Right hindlimb (tissue), 1 donor: ENCODE results near the gene ABCC8.
A peak's percentile ranks its signal among the peaks of the same experiment; 100 is the strongest.

ENCODE experiments used
- DNase-seq: peaks from one replicate; pipeline ENCODE4 v3.0.0-alpha.2; 2018

ABCC8 gene

GRCh38 chr11:17423533-17424310, 52.9 kb downstream of the ABCC8 start:
- no peak for DNase-seq

- no peak for DNase-seq
Measured at GRCh38 chr11:17421781-17422180, 54.9 kb downstream of the ABCC8 start.

DNA sequence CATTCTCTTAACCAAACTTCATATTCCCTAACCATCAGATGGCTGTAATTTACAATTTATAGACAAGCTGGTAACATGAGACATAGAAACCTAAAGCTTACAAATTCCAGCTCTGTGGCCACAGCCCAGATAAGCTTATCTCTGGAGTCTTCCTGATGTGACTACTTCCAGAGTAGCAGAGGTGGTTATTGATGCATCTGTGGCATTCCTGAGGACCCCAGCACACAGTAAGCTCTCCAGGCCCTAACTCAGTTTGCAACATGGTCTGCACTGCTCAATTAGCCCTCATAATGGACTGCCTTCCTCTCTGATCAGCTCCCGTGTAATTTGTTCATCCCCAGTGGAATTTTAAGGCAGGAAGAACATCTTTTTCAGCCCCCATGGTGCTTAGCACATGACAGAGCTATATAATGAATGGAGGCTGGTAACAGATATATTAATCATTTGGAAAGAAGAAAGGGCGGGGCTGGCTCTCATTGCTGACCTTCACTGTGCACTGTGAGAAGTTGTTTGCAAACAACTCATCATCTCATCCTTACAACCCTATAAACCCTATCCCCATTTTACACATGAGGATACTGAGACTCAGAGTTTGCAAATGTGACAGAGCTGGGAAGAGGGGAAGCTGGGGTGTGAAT, 58.1 kb downstream of the ABCC8 start:
- DNase-seq, result no peak

- DNase-seq, result no peak
Measured at GRCh38 chr11:17416492-17416891, 60.2 kb downstream of the ABCC8 start.

- DNase-seq, result peak; percentile 45
Measured at GRCh38 chr11:17415523-17416104, 61.0 kb downstream of the ABCC8 start.

- no peak for DNase-seq
Measured at GRCh38 chr11:17414992-17415391, 61.7 kb downstream of the ABCC8 start.

- no peak for DNase-seq
Measured at GRCh38 chr11:17414317-17414737, 62.3 kb downstream of the ABCC8 start.

DNA sequence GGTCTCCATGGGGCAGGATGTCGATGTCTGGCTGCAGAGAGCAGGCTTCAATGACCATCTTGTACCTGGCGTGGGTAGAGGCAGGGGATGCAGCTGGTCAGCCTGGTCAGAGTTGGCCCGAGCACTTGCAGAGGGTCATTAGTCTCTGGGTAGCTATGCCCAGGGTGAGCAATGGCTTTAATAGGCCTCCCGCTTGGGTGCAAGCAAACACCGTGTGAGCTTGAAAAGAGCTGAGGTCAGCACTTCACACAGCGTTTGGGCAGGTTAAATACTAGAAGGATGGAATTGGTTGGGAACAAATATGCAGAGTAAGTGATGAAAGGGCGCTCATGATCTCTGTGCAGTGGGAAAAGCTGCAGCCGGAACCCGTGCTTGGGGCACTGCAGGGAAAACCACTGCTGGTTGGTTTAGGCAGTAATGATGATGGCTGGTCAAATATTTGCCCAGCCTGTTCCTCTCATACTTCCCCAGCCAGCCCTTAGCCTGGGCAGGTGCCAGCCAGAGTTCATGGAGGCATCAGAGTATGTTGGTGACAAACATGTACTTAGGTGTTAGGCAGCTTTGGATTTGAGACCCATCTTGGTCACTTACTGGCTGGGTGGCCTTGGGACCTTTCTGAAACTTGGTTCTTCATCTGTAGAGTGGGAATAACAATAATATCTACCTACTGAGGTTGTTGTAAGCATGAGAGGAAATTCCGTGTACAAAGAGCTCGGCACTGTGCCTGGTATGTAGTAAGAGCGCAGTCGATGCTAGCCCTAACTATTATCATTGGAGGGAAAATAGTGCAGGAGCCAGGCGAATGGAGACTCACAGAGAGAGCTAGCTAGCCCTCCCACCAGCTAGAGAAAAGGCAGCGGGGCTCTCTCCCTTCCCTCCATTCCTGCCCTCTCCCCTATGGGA, 63.0 kb downstream of the ABCC8 start:
- DNase-seq, result no peak

DNA sequence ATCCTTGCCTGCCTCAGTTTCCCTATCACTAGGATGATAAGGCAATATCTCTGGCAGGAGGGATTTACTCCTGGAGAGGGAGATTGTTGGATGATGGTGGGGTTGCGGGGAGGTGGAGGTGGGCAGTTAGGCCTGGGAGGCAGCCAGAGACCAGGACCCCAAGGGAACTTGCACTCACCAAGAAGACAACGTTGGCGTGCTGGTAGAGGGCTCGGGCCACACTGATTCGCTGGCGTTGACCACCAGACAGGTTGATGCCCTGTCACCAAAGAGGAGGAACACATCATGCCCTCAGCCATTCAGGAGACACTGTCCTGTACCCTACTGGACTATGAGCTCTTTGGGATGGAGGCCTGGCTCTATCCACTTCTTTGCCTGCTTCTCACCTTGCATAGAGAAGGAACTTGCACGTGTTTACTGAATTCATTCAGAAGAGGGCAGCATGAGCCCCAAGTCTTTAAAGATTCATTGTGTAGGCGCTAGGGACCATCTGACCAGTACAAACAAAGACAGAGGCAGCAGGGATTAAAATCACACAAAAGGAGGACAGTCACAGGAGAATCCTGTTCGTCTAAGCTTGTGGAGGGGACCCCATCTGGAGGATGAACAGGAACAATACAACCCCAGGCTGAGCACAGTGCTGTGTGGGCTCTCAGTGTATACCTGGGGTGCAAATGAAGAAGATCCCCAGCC, 64.0 kb downstream of the ABCC8 start:
- DNase-seq, result no peak

DNA sequence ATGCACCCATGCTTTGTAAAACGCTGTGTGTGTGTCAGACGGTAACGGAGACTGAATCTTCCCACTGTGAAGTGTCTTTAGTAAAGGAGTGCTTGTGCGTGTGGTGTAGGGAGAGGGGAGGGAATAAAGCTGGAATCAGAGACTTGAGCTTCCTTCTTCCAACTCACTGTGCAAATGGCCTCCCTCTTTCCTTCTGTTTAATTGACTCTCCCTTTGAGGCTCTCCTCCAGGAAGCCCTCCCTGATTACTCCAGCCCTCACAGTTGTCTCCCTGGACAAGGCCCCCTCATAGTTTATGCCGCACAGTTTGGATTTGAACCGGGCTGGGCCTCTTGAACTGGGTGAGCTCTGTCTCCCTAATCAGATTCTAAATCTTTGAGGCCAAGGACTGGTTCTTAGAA, 65.2 kb downstream of the ABCC8 start:
- no peak for DNase-seq

GRCh38 chr11:17410606-17411379, 65.9 kb downstream of the ABCC8 start:
- DNase-seq, result no peak

DNA sequence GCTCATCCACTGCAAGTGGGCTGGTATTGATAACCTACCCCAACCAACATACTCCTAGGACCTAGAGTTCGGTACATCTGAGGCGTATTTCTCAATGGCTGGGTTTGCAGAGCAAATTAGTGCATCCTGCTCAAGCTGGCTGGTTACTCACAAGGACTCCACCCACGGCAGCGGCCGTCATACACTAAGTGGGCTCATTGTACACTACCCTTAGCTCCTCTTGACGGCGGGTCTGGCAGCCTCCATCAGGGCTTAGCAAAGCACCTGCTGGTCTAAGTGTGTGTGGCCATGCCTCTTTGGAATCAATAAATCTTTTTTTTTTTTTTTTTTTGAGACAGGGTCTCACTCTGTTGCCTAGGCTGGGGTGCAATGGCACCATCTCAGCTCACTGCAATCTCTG, 68.0 kb downstream of the ABCC8 start:
- DNase-seq, result no peak

DNA sequence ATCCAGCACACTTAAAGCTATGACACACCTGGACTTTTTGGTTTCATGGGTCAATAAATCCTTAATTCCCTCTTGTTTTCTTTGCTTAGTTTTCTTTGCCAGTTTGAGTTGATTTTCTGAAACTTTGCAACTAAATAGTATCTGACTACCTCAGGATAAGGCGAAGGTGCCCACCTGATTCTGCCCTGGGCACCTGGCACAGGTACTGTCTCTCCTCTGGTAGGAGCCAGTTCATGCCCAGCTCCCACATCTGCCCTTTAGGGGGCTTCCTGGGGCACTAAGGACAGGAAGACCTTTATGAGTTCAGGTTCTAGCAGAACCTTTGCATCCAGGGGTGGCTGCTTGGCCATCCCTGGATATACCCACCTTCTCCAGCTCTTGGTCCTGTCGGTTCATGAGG, 68.6 kb downstream of the ABCC8 start:
- no peak for DNase-seq

DNA sequence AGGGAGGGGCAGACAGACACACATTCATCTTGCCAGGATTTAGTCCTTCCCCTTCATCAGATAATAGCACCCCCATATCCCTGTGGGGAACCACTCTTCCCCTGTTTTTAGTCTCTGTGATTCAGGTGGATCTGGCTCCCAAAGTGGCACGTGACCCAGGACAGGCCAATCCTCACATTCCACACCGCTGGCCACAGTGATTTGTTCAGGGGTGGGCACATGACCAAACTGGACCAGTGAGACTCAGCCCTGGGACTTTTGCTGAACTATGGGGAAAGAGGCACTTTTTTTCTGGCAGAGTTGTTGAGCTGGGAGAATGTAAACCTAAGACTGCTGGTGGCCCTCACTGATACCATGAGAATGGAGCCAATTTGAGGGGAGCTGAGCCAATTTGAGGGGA, 69.1 kb downstream of the ABCC8 start:
- no peak for DNase-seq

DNA sequence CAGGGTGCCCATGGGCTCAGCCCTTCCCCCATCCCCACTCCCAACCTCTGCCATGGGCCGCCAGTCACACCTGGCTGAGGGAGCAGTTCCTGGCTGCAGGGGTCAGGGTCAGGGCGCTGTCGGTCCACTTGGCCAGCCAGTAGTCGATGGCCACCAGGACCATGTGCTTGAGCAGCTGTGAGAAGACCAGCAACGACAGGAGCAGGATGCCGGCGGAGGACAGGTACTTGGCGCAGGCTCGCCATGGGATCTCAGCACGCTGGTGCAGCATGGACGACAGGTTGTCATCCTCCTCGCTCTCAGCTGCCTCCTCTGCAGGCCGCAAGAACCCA, 69.9 kb downstream of the ABCC8 start:
- DNase-seq, result no peak

DNA sequence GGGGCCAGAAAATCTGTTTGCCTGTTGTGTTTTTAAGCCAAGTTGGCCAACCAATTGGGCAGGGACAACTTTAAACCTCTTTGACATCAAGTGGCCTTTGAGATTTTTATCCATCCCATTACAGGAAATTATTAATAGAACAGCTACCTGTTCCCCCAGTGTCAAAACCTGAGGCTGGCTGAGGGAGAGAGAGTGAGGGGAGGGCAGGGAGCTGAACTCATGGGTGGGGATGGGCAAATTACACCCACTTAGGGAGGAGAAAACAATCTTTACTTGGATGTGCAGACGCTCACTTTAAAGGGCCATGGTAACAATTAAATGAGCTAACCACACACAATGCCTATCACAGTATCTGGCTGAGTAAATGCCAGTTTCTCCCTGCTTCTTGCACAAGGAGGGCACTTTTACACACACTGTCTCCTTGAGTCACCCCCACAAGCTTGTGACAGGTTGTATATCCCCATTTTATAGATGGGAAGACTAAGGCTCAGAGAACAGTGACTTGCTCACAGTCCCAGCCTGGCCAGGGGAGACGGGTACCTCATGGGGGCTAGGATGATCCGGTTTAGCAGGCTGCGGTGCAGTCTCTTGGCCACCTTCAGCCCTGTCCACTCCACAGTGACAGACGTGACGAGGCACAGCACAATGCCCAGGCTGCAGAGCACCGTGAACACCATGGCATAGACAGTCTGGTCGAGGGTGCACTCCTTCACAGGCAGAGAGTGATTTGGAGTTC, 70.4 kb downstream of the ABCC8 start:
- DNase-seq, result no peak

DNA sequence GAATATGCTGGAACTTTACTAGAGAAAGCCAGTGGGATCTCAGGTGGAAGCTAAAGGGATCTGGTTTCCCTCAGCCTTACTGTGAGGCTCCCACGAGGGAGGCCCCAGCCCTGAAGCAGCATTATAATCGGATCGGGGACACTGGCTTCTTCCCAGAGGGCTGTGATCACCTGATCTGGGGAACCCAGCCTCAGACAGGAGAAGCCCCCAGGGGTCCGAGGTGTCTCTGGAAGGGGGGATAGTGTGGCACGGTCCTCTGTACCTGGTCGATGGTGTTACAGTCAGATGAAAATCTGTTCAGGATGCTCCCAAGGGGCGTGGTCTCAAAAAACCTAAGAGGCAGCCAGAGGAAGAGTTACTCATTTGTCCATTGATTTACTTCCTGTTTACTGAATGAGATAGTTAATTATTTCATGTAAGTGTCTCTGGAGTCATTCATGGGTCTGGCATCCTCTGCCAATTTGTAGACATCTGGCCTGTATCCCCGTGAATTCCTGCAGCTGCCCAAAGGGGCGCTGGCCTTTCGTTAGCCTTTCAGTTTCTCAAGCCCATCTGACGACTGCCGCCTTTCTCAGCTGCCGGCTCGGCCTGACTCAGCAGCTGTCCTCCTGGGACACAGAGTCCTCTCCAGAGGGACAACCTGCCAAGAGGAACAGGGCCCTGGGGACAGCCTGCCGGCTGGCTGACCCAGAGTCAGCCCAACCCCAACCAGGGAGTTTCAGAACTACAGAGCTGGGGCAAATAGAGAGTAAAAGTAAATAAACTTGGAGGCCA, 71.2 kb downstream of the ABCC8 start:
- DNase-seq, result peak; percentile 54

DNA sequence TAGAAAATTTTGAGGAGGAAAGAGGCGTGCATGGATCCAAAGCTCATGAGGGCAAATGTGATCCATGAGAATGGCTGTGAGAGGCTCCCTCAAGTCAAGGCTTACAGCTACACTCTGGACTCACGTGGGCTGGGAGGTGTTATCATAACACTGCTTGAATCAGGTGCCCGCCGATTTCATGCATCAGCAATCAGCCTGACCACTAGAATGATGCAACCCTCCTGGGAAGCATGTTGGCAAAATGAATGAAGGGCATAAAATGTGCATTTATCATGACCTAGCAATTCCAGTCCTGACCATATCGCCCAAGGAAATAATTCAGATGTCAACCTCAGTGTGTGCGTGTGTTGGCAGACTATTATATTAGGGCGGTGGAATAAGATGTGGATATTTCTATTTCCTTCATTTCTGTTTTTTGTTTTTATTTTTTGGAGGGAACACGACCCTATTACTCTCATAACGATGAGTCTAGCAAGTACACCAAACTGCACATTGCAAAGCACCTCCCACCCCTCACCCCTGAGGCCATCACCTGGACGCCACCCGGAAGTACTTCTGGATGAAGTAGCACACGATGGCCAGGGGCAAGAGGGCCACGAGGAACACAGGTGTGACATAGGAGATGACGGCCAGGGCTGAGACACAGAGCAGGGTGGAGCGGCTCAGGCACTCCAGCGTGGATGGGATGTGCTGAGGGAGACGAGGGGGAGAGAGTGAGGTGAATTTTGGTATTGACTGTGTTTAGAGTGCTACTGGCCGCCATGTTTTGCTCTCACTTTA, 72.5 kb downstream of the ABCC8 start:
- DNase-seq, result no peak

GRCh38 chr11:17402486-17402885, 74.2 kb downstream of the ABCC8 start:
- DNase-seq, result no peak

GRCh38 chr11:17401841-17402240, 74.8 kb downstream of the ABCC8 start:
- DNase-seq, result no peak
